ENCODE results near the gene GSTT2.
"Not testable (repeated sequence)": the region's sequence is repeated elsewhere in the genome, so short reads cannot be mapped to it uniquely, and the experiment has no call there.

GSTT2 gene

DNA sequence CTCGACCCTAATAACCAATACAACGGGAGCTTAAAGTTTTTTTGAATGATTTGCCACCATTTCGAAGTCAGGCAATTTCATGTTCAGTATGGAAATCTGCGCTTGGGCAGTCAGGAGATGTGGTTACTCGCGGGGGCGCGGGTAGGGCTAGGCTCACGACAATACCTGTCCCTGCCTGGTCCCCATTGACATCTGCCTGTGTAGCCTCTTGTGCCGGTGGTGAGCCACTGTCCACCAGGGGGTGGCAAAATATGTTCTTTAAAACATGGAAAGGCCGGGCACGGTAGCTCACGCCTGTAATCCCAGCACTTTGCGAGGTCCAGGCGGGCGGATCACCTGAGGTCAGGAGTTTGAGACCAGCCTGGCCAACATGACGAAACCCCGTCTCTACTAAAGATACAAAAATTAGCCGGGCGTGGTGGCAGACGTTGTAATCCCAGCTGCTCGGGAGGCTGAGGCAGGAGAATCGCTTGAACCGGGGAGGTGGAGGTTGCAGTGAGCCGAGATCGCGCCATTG lies 5.0 kb upstream of the GSTT2 start:
- not testable (repeated sequence) for DNase-seq

DNA sequence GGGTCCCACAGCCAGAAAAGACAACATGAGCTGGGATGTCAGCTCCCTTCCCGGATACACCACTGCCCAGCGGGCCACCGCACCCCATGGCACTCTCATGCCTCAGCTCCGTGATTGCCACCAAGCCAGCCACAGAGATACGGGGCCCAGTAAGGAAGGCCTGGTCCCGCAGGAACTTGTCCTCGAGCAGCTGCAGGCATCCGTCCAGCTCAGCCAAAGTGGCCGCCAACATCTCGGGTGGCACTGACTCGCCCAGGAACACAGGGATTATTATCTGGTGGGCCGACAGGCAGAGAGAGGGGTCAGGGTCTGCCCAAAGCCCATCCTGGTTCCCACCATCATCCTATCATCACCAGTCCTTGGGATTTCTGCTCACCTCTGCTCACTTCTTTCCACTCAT lies 2.6 kb upstream of the GSTT2 start:
- not testable (repeated sequence) for DNase-seq

DNA sequence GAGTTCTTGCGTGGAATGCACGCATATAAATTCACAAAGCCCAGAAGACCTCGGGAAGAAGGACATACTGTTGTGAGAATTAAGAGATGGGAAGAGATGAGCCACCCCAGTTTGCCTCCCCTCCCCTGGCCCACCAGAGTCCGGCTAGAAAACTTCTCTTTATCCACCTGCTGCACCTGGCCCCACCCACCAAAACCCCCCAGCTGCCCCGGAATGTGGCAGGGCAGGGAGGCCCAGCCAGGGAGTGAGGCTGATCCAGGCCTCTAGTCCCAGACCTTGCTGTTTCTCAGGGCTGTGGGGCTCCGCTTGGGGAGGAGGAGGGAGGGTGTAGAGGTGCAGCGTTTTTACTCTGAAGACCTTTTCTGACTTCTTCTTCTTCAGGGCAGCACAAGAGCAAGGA lies 633 bp downstream of the GSTT2 start:
- DNase-seq = not testable (repeated sequence)

- no peak for DNase-seq
Observed at GRCh38 chr22:23984430-23984829, 4.5 kb downstream of the GSTT2 start.

DNA sequence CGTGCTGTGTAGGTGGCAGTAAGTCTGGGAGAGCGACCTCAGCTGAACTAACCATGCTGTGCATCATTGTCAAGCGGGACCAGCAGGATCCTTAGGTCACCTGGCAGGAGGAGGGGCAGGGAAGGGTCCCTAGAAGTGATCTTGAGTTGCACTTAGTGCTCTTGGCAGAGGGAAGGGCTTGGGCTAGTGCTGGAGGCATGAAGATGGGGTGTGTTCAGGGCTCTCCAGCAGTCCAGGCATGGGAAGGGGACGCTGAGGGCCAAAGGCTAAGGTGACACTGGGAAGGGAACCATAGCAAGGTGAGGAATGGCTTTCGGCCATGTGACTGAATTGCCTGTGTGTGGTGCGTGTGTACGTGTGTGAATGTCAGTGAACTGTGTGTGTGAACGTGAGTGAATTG lies 6.2 kb downstream of the GSTT2 start:
- not testable (repeated sequence) for DNase-seq

DNA sequence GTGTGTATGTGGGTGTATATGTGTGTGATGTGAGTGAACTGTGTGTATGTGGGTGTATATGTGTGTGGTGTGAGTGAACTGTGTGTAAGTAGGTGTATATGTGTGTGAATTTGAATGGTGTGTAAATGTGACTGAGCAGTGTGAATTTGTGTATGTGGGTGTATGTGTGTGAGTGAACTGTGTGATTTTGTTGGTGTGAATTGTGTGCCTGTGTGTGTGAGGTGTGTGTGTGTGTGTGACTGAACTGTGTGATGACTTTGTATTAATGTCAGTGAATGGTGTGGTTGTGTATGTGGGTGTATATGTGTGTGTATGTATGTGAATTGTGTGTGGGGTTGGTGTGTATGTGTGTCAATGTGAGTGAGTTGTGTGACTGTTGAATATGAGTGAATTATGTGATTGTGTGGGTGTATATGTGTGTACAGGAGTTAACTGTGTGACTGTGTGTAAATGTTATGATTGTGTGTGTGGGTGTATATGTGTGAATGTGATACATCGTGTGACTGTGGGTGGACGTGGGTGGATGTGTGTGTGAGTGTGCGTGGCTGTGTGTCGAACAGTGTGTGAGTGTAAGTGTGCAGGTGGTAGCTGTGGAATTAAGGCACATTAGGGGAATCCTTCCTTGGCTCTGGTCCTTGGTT lies 6.7 kb downstream of the GSTT2 start:
- not testable (repeated sequence) for DNase-seq

DNA sequence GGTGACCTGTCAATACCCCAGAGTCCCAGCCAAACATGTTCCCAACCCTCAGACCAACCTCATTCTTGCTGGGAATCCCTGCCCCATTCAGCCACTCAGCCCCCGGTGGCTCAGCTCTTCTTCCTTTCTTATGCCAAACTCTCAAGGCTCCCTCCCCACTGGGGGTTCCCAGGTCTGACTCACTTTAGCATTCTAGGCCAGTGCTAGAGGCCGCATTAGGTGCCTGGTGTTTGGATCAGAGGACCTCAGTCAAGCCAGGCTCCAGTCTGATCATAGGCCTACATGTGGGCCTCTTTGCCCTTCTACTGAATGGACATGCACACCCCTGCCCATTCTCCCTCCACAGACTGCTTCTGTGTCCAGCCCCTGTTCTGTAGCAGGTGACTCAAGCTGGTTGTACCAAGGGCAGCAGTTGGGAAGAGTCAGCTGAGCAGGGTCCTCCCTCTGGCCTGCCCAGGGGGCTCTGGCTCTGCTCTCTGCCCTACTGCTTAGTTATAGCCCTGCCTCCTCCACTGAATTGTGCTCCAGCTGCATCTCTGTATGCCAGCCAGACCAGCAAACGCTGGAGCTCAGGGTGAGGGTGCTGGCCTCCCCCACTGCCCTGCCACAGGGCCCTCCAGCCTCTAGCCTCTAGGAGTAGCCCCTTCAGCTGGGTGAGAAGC lies 9.8 kb downstream of the GSTT2 start:
- not testable (repeated sequence) for DNase-seq

DNA sequence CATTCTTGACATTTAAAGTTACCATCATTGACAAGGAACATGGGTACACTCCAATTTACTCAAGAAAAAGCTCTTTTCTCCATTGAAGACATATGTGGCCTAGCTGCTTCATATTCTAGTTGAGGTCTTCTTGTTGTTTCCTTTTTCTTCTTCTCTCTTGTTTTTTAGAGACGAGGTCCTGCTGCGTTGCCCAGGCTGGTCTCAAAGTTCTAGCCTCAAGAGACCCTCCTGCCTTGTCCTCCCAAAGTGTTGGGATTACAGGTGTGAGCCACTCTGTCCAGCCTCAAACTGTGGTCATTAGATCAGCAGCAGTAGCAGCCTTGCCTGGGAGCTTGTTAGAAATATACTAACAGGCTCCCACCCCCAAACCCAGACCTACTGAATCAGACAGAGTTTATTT lies 13.1 kb downstream of the GSTT2 start:
- not testable (repeated sequence) for DNase-seq

DNA sequence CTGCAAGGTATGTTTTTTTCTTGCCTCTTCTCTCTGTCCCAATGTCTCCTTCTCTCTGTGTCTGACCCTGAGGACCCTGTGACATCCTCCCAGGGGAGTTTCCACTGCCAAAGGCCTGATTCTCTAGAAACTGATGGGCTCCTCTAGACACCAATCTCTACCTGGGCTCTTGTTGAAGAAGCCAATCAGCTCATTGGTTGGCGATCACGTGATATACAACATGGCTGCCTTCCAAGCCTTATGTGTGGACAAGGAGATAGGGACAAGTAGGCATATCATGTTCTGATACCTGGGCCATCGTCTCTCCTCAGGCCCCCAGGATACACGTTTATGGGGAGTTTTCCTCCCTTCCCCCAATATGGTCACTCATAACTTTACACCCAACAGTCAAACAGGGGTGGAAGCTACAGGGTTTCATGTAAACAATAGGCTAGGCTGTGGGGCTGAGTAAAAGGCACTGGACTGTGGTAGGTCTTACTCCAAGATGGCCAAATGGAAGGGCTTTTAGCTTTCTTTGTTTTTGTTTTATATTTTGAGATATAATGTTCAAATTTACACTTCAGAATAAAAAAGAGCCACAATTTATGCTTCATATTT lies 13.7 kb downstream of the GSTT2 start:
- DNase-seq = not testable (repeated sequence)

- DNase-seq = no peak
Observed at GRCh38 chr22:23997092-23997491, 17.2 kb downstream of the GSTT2 start.

DNA sequence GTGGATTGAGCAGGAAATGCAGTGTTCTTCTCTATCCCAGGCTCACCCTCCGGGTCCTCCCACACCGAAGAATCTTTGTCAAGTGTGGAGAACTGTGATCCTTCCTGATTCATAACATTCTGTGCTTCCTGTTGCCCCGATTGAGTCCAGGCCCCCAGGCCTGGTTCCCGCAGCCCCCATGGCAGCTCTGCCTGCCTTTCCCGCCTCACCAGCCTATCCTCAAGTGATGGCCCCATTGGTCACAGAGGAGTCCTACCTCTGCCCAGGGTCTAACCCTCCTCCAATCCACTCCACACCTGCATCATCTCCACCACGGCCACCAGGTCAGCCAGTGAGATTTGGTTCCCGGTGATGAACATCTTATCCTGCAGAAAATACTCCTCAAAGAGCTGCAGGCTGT lies 19.8 kb downstream of the GSTT2 start:
- not testable (repeated sequence) for DNase-seq

GRCh38 chr22:24001314-24001713 lies 21.4 kb downstream of the GSTT2 start:
- no peak for DNase-seq

DNA sequence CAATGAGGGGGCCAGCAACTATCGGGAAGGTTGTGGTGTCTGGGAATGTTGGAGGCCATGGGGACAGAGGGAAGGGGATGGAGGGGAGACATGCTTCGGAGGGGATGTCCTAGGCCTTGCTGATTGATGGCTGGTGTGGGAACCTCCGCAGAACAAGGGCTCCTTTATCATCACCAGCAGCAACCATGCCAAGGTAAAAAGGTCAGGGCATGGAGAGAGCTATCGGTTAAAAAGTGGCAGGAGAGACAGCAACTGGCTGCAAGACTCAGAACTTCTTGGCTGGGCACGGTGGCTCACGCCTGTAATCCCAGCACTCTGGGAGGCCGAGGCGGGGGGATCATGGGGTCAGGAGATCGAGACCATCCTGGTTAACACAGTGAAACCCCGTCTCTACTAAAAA lies 22.3 kb downstream of the GSTT2 start:
- no peak for DNase-seq

GRCh38 chr22:24002851-24003250 lies 22.9 kb downstream of the GSTT2 start:
- no peak for DNase-seq

- no peak for DNase-seq
Observed at GRCh38 chr22:24003887-24004286, 24.0 kb downstream of the GSTT2 start.

DNA sequence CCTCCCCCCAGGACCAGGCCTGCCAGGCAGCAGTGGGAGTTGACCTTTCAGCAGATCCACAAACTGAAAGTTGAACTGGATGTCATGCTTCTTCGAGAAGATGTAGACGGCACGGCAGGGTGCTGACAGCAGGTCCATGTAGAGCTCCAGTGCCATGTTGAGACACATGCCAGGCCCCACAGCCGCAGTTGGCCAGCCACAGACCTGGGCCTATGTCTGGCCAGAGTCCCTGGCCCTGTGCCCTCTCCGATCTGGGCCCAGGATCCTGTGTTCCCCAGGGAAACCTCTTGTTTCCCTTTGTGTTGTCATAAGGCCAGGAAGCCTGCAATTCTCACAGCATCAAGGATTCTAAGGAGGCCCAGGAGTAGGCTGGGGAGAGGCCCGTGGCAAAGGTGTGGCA lies 25.3 kb downstream of the GSTT2 start, which contains the start of gene GSTT4:
GSTT4 (minus strand) TSS at position 253 of the 400 bp plus-strand sequence; CDS start at position 156, 97 bp downstream.
- DNase-seq = no peak

DNA sequence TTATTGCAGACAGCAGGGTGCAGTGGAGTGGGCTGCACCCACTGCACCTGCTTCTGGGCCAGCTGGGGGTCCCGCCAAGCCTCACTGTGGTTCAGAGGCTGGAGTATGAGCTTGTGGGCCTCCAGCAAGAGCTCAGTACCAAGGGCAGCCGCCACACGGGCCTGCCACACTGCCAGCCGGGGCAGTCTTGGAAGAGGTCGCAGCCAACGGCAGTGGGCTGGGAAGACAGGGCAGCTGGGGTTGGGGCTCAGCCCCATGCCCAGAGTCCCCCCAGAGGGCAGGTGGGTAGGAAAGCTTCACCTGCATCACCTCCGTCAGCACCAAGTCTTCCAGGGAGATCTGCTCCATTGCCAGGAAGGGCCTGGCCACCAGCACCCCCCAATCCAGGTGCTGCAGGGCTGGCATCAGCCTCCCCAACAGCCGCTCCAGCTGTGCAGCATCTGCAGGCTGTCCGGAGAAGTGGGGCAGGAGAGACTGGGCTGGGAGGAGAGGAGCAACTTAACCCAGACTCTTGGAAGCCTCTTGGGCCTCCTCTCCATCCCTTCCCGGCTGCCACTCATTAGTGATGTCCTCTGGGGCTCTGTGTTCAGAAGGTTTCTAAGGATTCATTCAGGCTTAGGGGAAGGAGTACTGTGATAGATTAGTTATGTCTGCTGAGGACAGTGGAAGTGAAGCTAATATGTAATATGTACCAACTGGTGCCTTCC lies 26.4 kb downstream of the GSTT2 start:
- DNase-seq = no peak

GRCh38 chr22:24006914-24007214 lies 26.9 kb downstream of the GSTT2 start:
- no peak for DNase-seq

- no peak for DNase-seq
Observed at GRCh38 chr22:24007253-24008021, 27.5 kb downstream of the GSTT2 start.

DNA sequence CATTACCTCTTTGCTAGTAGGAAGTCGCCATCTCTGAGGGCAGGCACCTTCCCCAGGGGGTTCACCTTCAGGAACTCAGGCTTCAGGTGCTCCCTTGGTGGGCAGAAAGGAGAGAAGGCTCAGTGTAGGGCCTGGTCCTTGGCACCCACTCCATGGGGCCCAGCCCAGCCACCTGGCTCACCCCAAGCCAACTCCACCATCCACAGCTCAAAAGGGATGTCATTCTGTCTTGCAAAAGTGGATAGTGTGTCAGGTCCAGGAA lies 28.0 kb downstream of the GSTT2 start:
- DNase-seq = no peak

DNA sequence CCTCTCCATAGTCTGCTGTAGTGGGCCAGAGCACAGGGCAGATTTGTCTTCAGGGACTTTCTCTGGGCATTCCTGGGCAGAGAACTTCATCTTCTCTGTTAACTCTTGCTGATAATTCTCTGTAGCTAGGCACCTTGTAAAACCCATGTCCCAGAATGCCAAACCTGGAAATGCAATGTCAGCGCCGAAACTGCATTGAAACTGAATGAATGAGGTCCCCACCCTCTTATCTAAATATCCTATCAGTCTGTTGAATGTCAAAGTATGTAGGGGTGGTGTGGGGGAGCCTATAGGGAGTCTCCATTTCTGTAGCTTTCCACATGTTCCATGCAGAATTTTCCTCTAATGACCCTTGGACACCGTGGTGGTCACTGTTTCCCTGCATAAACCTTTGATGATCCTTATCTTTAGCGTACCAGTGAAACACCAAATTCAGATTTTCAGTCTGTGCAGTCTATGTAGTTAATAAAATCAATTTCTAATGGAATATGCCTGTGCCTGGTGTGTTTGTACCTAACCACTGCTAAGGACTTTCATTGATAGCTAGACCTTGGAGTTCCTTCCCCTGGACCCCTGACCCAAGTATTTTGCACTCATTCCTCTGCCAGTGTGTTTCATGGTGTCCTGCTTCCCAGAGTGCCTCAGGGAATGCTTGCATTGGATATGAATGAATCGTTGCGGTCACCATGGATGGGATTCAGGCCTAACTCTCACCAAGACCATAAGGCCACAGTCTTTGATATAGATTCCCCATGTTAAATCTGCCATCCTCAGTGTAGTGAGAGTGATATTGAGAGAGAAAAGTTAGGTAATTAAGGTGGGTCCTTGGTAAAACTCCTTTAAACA lies 28.7 kb downstream of the GSTT2 start:
- no peak for DNase-seq

Measured in NCI-H187 (cell line).